ENCODE results near the gene CEP55. TPM values are rescaled to one million over a fixed set of nuclear protein-coding genes. Genes with fewer than 3 reads are reported as not detected.
"Not testable (repeated sequence)": the region's sequence is repeated elsewhere in the genome, so short reads cannot be mapped to it uniquely, and the experiment has no call there.

CEP55 gene
- total RNA-seq, 1 donor from 2014 or later, result 0.53 TPM

GRCh38 chr10:93464776-93465388, 31.5 kb upstream of the CEP55 start:
- DNase-seq (ENCODE audit: low read depth), result peak; percentile 76
- H3K36me3 ChIP-seq (ENCODE audit: control insufficient read depth, insufficient read depth, low read length), result peaks cover 9% of the 10 kb centered on the region
- FAIRE-seq, result no peak
- no peak for TF ChIP-seq CTCF (IDR thresholded peaks at IDR 0.05; ENCODE audit: insufficient read depth, low read length, severe bottlenecking)
- H3K4me3 ChIP-seq (ENCODE audit: low read depth, low read length), result no peak overlapping the region
- no peaks in the 10 kb centered on the region for H3K27me3 ChIP-seq (ENCODE audit: control insufficient read depth, insufficient read depth, low read length)

GRCh38 chr10:93465806-93466675, 30.4 kb upstream of the CEP55 start:
- no peak overlapping the region for H3K4me3 ChIP-seq (ENCODE audit: low read depth, low read length)
- TF ChIP-seq CTCF (IDR thresholded peaks at IDR 0.05; ENCODE audit: insufficient read depth, low read length, severe bottlenecking), result no peak
- peaks cover 5% of the 10 kb centered on the region for H3K36me3 ChIP-seq (ENCODE audit: control insufficient read depth, insufficient read depth, low read length)
- no peaks in the 10 kb centered on the region for H3K27me3 ChIP-seq (ENCODE audit: control insufficient read depth, insufficient read depth, low read length)
- DNase-seq (ENCODE audit: low read depth), result peak; percentile 96
- FAIRE-seq, result no peak

DNA sequence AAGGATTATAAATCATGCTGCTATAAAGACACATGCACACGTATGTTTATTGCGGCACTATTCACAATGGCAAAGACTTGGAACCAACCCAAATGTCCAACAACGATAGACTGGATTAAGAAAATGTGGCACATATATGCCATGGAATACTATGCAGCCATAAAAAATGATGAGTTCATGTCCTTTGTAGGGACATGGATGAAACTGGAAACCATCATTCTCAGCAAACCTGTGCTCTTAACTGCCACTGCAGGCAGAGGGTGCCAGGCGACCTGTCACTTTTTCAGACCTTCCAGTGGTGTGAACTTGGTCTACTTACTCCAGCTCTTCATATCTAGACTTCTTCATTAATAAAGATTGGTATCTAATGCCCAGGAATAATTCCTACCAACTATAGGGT, 28.8 kb upstream of the CEP55 start:
- H3K27me3 ChIP-seq (ENCODE audit: control insufficient read depth, insufficient read depth, low read length); FAIRE-seq: not testable (repeated sequence)

GRCh38 chr10:93468461-93469213, 27.8 kb upstream of the CEP55 start:
- no peaks in the 10 kb centered on the region for H3K27me3 ChIP-seq (ENCODE audit: control insufficient read depth, insufficient read depth, low read length)
- H3K4me3 ChIP-seq (ENCODE audit: low read depth, low read length), result no peak overlapping the region
- peaks cover 6% of the 10 kb centered on the region for H3K36me3 ChIP-seq (ENCODE audit: control insufficient read depth, insufficient read depth, low read length)
- DNase-seq (ENCODE audit: low read depth), result peak; percentile 91
- no peak for TF ChIP-seq CTCF (IDR thresholded peaks at IDR 0.05; ENCODE audit: insufficient read depth, low read length, severe bottlenecking)
- FAIRE-seq, result no peak

More for the DNA sequence above, 28.8 kb upstream of the CEP55 start:
- not testable (repeated sequence) for H3K4me3 ChIP-seq (ENCODE audit: low read depth, low read length); H3K36me3 ChIP-seq (ENCODE audit: control insufficient read depth, insufficient read depth, low read length); DNase-seq (ENCODE audit: low read depth)

- H3K36me3 ChIP-seq (ENCODE audit: control insufficient read depth, insufficient read depth, low read length), result peaks cover 8% of the 10 kb centered on the region
- H3K4me3 ChIP-seq (ENCODE audit: low read depth, low read length), result no peak overlapping the region
- H3K27me3 ChIP-seq (ENCODE audit: control insufficient read depth, insufficient read depth, low read length), result no peaks in the 10 kb centered on the region
- DNase-seq (ENCODE audit: low read depth) (no peak), FAIRE-seq (no peak)
- TF ChIP-seq CTCF (IDR thresholded peaks at IDR 0.05; ENCODE audit: insufficient read depth, low read length, severe bottlenecking), result no peak
These were observed 27.0 kb upstream of the CEP55 start for GRCh38 chr10:93469454-93469853.

DNA sequence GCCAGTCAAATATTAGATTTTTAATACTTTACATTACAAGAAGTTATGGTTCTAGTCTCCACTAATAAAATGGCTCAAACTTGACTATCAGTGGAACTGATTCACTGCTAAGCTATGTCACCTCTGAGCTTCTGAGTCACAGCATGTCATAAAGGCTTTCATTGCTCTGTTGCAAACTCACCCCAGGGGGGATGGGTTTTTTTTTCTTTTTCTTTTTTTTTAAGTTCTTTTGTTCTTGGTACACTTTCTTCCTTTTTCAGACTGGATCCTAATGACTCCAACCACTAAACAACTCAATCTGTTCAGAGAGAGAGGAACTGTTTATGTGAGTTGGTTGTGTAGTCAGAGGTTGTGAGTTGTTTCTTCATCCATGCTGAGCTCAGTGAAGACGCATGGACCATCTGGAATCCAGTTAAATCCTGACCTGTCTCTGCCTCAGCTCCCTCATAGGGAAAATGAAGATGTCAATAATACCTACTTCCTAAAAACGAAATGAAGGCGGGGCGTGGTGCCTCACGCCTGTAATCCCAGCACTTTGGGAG, 25.2 kb upstream of the CEP55 start:
- H3K36me3 ChIP-seq (ENCODE audit: control insufficient read depth, insufficient read depth, low read length), result peaks cover 8% of the 10 kb centered on the region
- no peak for FAIRE-seq

More for the DNA sequence above, 25.2 kb upstream of the CEP55 start:
- Histone ChIP-seq H3K27me3 (ENCODE audit: control insufficient read depth, insufficient read depth, low read length) (no peaks in the 10 kb centered on the region), H3K4me3 (ENCODE audit: low read depth, low read length) (no peak overlapping the region)
- DNase-seq (ENCODE audit: low read depth), result peak; percentile 95
- TF ChIP-seq CTCF (IDR thresholded peaks at IDR 0.05; ENCODE audit: insufficient read depth, low read length, severe bottlenecking), result no peak

Measured in bronchial epithelial cell (primary cell).